PFSK-1 (cell line): ENCODE data around the gene LPA.

ENCODE experiments used
- FOXP2 ChIP-seq: optimal IDR thresholded peaks from 2 replicates; pipeline ENCODE3; 2011; ENCODE audit warnings: borderline replicate concordance, control low read depth, inconsistent platforms; ENCODE audit not compliant: insufficient read depth; ENCODE audit errors: extremely low read length, extremely low read depth
- POLR2AphosphoS5 ChIP-seq: IDR thresholded peaks from 2 replicates; pipeline ENCODE4 v1.6.1; 2012; ENCODE audit warnings: low read depth, mild to moderate bottlenecking, control low read depth, low read length, moderate library complexity
- SIN3A ChIP-seq: IDR thresholded peaks from 2 replicates; pipeline ENCODE4 v1.6.1; 2012; ENCODE audit warnings: mild to moderate bottlenecking, low read length, moderate library complexity, borderline replicate concordance; ENCODE audit not compliant: insufficient read depth
- TAF1 ChIP-seq: IDR thresholded peaks from 2 replicates; pipeline ENCODE4 v1.6.1; 2012; ENCODE audit warnings: low read length, control low read depth, borderline replicate concordance; ENCODE audit not compliant: insufficient read depth
- TF ChIP-seq, protein P1 (sequence below), 2 experiments: IDR thresholded peaks; 2 replicates each; pipeline versions ENCODE4 v1.6.1 to v1.8.0; 2011 to 2012; ENCODE audit warnings: low read depth in 2 of 2, low read length in 2 of 2, control low read depth in 1 of 2, inconsistent platforms in 1 of 2, mild to moderate bottlenecking in 1 of 2, moderate library complexity in 1 of 2; ENCODE audit not compliant: insufficient read depth in 1 of 2

Gene LPA

DNA sequence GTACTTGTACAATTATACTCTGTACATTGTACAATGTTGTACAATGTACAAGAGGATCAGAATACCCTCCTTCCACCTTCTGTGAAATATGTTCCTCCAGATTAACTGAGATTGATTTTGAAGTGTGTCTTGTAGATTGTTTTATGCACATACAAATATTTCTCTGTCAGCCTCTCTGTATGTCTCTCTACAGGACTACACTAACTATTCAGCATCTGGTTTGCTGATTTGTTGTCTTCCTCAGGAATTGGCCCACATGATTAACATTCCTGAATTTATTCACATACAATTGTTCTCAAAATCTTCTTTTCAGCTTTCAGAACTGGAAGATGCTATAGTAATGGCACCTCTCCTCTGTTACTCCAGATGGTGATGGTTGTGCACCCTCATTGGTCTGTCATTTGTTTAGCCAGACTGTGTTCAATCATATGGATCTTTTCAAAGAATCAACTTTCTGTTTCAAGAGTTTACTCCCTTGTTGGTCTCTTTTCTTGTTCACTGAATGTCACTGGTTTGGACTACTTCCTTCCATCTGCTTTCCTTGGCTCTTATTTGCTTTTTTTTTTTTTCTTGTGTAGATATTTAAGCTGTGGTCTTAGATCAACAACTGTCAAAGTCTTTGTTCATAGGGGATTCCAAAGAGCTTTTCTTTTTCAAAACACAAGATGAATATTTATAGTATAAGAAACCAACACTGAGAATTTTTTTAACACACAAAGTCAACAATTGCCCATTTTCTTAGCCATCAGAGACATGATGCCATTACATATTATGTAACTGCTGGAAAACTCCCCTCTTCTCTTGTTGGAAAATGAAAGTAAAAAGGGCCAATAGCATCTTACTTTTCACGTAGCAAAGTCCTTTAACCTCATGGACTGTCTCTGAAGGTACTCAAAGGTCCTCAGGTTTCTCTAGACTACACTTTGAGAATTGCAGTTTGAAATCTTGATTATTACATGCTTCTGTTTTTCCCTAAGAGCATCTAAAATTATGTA lies 67.9 kb downstream of the LPA start:
- TF ChIP-seq SIN3A (no peak), TAF1 (no peak), FOXP2 (no peak), POLR2AphosphoS5 (no peak)
- TF ChIP-seq, protein P1, sequence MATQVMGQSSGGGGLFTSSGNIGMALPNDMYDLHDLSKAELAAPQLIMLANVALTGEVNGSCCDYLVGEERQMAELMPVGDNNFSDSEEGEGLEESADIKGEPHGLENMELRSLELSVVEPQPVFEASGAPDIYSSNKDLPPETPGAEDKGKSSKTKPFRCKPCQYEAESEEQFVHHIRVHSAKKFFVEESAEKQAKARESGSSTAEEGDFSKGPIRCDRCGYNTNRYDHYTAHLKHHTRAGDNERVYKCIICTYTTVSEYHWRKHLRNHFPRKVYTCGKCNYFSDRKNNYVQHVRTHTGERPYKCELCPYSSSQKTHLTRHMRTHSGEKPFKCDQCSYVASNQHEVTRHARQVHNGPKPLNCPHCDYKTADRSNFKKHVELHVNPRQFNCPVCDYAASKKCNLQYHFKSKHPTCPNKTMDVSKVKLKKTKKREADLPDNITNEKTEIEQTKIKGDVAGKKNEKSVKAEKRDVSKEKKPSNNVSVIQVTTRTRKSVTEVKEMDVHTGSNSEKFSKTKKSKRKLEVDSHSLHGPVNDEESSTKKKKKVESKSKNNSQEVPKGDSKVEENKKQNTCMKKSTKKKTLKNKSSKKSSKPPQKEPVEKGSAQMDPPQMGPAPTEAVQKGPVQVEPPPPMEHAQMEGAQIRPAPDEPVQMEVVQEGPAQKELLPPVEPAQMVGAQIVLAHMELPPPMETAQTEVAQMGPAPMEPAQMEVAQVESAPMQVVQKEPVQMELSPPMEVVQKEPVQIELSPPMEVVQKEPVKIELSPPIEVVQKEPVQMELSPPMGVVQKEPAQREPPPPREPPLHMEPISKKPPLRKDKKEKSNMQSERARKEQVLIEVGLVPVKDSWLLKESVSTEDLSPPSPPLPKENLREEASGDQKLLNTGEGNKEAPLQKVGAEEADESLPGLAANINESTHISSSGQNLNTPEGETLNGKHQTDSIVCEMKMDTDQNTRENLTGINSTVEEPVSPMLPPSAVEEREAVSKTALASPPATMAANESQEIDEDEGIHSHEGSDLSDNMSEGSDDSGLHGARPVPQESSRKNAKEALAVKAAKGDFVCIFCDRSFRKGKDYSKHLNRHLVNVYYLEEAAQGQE (IDR thresholded peaks at IDR 0.05; ENCODE audit: insufficient read depth in 1 of 2, low read depth in 2 of 2, low read length in 2 of 2) = no peak

DNA sequence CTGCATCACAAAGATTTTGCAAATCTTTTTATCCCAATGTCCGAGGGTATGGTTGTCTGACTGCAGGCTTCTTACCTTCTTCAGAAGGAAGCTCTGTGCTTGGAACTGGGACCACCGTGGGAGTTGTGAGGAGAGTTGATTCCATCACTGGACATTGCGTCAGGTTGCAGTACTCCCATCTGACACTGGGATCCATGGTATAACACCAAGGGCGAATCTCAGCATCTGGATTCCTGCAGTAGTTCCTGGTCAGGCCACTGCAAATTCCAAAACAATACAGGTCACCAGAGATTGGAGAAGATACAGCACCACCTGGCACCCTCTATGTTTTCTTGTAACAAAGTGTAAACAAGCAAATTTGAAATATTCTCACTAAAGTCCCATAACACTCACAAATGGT lies 77.7 kb downstream of the LPA start:
- TF ChIP-seq POLR2AphosphoS5 = no peak
- TF ChIP-seq, protein P1 (IDR thresholded peaks at IDR 0.05; ENCODE audit: insufficient read depth in 1 of 2, low read depth in 2 of 2, low read length in 2 of 2) = no peak
- TF ChIP-seq TAF1 = no peak
- TF ChIP-seq FOXP2 = no peak
- TF ChIP-seq SIN3A = no peak

DNA sequence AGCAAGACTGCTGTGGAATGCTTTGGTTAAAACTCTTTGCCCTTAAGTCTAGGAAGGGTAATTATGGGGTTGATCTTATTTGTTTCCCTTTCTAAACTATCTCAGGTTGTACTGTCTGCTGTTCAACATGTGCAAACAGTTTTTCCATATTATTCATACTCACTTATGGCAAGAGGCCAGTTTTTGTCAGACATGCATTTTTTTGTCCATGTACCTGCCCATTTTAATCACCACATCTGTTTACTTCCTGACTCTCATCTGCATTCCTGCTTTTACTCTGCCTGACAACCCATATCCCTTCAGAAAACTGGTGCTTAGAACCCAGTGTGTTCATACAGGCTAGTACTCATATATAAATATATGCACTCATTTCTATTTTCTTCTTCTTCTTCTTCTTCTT lies 80.3 kb downstream of the LPA start:
- TF ChIP-seq FOXP2 (no peak), SIN3A (no peak), TAF1 (no peak), POLR2AphosphoS5 (no peak)
- TF ChIP-seq, protein P1 (IDR thresholded peaks at IDR 0.05; ENCODE audit: insufficient read depth in 1 of 2, low read depth in 2 of 2, low read length in 2 of 2) = no peak

DNA sequence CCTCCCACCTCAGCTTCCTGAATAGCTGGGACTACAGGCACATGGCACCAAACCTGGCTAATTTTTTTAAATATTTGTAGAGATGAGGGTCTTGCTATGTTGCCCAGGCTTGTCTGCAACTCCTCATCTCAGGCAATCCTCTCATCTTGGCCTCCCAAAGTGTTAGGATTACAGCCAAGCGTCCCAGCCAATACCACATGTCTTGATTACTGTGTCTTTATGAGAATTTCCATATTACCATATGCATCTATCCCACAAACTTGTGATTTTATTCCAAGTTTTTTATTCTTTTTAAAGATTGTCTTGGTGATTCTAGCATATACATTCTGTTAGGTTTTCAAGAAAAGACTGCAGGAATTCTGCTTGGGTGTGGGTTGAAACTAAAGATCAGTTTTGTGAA lies 82.7 kb downstream of the LPA start:
- TF ChIP-seq SIN3A (no peak), POLR2AphosphoS5 (no peak), TAF1 (no peak), FOXP2 (no peak)
- TF ChIP-seq, protein P1 (IDR thresholded peaks at IDR 0.05; ENCODE audit: insufficient read depth in 1 of 2, low read depth in 2 of 2, low read length in 2 of 2) = no peak
